ENCODE results near the gene C14orf119. TPM values are rescaled to one million over a fixed set of nuclear protein-coding genes. Genes with fewer than 3 reads are reported as not detected.

Gene C14orf119
- total RNA-seq, 2 experiments from 2014 or later: 42.4 to 44.5 TPM

- H3K79me2 ChIP-seq (ENCODE audit: insufficient read depth, low read depth, low read length): no peaks in the 10 kb centered on the region
- H3K9me3 ChIP-seq (ENCODE audit: low read length): no peaks in the 10 kb centered on the region
- H3K4me1 ChIP-seq (ENCODE audit: insufficient read depth, low read length, poor library complexity, severe bottlenecking): peaks cover 6% of the 10 kb centered on the region
- intact Hi-C loops (cut with micrococcal nuclease; ENCODE audit: unreplicated experiment): no loop called here
- no peak overlapping the region for H3K4me3 ChIP-seq (ENCODE audit: low read depth, low read length, poor library complexity, severe bottlenecking)
- TF ChIP-seq, protein P1, sequence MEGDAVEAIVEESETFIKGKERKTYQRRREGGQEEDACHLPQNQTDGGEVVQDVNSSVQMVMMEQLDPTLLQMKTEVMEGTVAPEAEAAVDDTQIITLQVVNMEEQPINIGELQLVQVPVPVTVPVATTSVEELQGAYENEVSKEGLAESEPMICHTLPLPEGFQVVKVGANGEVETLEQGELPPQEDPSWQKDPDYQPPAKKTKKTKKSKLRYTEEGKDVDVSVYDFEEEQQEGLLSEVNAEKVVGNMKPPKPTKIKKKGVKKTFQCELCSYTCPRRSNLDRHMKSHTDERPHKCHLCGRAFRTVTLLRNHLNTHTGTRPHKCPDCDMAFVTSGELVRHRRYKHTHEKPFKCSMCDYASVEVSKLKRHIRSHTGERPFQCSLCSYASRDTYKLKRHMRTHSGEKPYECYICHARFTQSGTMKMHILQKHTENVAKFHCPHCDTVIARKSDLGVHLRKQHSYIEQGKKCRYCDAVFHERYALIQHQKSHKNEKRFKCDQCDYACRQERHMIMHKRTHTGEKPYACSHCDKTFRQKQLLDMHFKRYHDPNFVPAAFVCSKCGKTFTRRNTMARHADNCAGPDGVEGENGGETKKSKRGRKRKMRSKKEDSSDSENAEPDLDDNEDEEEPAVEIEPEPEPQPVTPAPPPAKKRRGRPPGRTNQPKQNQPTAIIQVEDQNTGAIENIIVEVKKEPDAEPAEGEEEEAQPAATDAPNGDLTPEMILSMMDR (conservative IDR thresholded peaks at IDR 0.05; ENCODE audit: low read length): no peak
- TF ChIP-seq EZH2phosphoT487 (IDR thresholded peaks at IDR 0.05; ENCODE audit: borderline replicate concordance, low read depth, low read length): no peak
- H4K20me1 ChIP-seq (ENCODE audit: insufficient read depth, low read length): no peaks in the 10 kb centered on the region
- ChIA-PET POLR2A (no interaction called here), CTCF (ENCODE audit: unreplicated experiment) (no interaction called here)
- BruUV-seq (replicated peaks): no TSS peak
- H3K36me3 ChIP-seq (ENCODE audit: insufficient read depth, low read length): no peaks in the 10 kb centered on the region
- H3K27ac ChIP-seq (ENCODE audit: low read depth, low read length, poor library complexity, severe bottlenecking): no peak overlapping the region
- no peak overlapping the region for H3K4me2 ChIP-seq (ENCODE audit: low read length)
- no peaks in the 10 kb centered on the region for H3K9me2 ChIP-seq (ENCODE audit: insufficient read depth, low read length)
- DNase-seq (ENCODE audit: low spot score): no peak
- H2AFZ ChIP-seq (ENCODE audit: low read length): no peak overlapping the region
These were observed 42.7 kb downstream of the C14orf119 start for GRCh38 chr14:23137813-23138535.

DNA sequence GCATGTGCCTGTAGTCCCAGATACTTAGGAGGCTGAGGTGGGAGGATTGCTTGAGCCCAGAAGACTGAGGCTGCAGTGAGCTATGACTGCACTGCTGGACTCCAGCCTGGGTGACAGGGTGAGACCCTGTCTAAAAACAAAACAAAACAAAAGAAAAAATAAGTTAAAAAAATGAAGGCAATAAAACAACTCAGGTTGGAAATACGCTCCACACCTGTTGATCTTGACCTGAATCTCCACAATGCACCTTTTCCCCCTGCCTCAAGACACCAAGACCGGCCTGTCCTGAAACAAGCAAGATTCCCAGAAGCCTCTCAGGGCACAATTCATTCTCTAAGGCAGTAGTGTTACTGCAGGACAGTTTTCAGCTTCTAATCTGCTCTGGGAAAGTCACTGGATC is 44.6 kb downstream of the C14orf119 start:
- BruUV-seq (replicated peaks): no TSS peak
- H2AFZ ChIP-seq (ENCODE audit: low read length): no peak overlapping the region
- ChIA-PET CTCF (ENCODE audit: unreplicated experiment) (no interaction called here), POLR2A (no interaction called here)
- TF ChIP-seq, protein P1 (conservative IDR thresholded peaks at IDR 0.05; ENCODE audit: low read length): no peak
- TF ChIP-seq EZH2phosphoT487 (IDR thresholded peaks at IDR 0.05; ENCODE audit: borderline replicate concordance, low read depth, low read length): no peak
- no peak overlapping the region for H3K4me3 ChIP-seq (ENCODE audit: low read depth, low read length, poor library complexity, severe bottlenecking)
- H3K9me3 ChIP-seq (ENCODE audit: low read length): no peaks in the 10 kb centered on the region
- no peaks in the 10 kb centered on the region for H3K79me2 ChIP-seq (ENCODE audit: insufficient read depth, low read depth, low read length)
- no peaks in the 10 kb centered on the region for H4K20me1 ChIP-seq (ENCODE audit: insufficient read depth, low read length)
- no peaks in the 10 kb centered on the region for H3K36me3 ChIP-seq (ENCODE audit: insufficient read depth, low read length)
- H3K4me1 ChIP-seq (ENCODE audit: insufficient read depth, low read length, poor library complexity, severe bottlenecking): no peaks in the 10 kb centered on the region
- intact Hi-C loops (cut with micrococcal nuclease; ENCODE audit: unreplicated experiment): no loop called here
- H3K9me2 ChIP-seq (ENCODE audit: insufficient read depth, low read length): no peaks in the 10 kb centered on the region
- H3K27ac ChIP-seq (ENCODE audit: low read depth, low read length, poor library complexity, severe bottlenecking): no peak overlapping the region
- DNase-seq (ENCODE audit: low spot score): no peak
- no peak overlapping the region for H3K4me2 ChIP-seq (ENCODE audit: low read length)

DNA sequence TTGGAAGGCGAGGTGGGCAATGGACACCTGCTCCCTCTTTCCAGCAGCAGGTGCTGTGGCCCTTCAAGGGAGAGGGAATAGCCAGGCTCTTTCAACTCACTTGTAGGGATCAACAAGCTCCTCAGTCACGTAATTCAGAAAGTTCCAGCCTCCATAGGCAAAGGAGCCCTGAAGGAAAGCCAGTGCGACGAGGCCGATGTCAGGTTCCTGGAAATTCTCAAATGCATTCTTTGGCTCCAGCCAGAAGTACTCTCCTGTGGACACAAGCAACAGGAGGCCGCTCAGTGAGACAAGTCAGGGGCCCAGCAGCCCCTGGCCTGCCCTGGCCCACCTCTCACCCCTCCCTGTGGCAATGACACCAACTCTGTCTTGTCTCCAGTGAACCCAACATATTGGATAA is 45.1 kb downstream of the C14orf119 start:
- Histone ChIP-seq H4K20me1 (ENCODE audit: insufficient read depth, low read length) (no peaks in the 10 kb centered on the region), H3K36me3 (ENCODE audit: insufficient read depth, low read length) (no peaks in the 10 kb centered on the region), H3K4me3 (ENCODE audit: low read depth, low read length, poor library complexity, severe bottlenecking) (no peak overlapping the region), H3K9me2 (ENCODE audit: insufficient read depth, low read length) (no peaks in the 10 kb centered on the region), H3K79me2 (ENCODE audit: insufficient read depth, low read depth, low read length) (no peaks in the 10 kb centered on the region), H2AFZ (ENCODE audit: low read length) (no peak overlapping the region), H3K9me3 (ENCODE audit: low read length) (no peaks in the 10 kb centered on the region), H3K27ac (ENCODE audit: low read depth, low read length, poor library complexity, severe bottlenecking) (no peak overlapping the region), H3K4me2 (ENCODE audit: low read length) (no peak overlapping the region), H3K4me1 (ENCODE audit: insufficient read depth, low read length, poor library complexity, severe bottlenecking) (no peaks in the 10 kb centered on the region)
- intact Hi-C loops (cut with micrococcal nuclease; ENCODE audit: unreplicated experiment): no loop called here
- no peak for TF ChIP-seq EZH2phosphoT487 (IDR thresholded peaks at IDR 0.05; ENCODE audit: borderline replicate concordance, low read depth, low read length)
- TF ChIP-seq, protein P1 (conservative IDR thresholded peaks at IDR 0.05; ENCODE audit: low read length): no peak
- ChIA-PET CTCF (ENCODE audit: unreplicated experiment) (no interaction called here), POLR2A (no interaction called here)
- no peak for DNase-seq (ENCODE audit: low spot score)
- no TSS peak for BruUV-seq (replicated peaks)

All from OCI-LY7 (cell line).